Measurements from ENCODE around the gene IL22RA1. TPM values are rescaled to one million over a fixed set of nuclear protein-coding genes. Genes with fewer than 3 reads are reported as not detected.

The IL22RA1 gene
- total RNA-seq, 2 experiments from 2014 or later: 0.11 TPM; not detected in 1

DNA sequence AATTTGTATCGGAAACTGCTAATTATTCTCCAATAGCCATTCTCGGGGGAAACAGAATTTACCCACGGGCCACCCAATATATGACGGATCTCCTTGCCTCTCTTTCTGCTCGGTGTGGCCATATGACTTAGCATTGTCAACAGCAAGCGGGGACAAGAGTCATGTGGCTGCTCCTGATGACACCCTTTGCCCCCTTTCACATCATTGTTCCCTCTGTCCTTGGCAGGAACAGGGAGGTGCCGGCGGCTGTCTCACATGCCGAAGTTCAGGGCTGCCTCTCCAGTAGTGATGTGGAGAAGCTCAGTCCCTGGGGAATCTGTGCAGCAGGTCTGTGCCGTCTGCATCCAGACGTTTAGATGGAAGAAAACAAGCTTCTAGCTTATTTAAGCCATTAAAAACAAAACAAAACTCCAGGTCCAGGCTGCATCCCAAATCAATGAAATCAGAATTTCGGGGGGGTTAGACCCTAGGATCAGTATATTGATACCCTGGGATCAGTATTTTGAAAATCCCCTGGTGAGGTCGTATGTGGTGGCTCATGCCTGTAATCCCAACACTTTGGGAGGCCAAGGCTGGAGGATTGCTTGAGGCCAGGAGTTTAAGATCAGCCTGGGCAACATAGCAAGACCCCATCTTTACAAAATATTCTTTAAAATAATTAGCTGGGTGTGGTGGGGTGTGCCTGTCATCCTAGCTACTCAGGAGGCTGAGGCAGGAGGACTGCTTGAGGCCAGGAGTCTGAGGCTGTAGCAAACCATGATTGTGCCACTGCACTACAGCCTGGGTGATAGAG, 41.8 kb downstream of the IL22RA1 start:
- no peak overlapping the region for H3K27ac Mint-ChIP-seq
- no peaks in the 10 kb centered on the region for H3K27me3 Mint-ChIP-seq
- H3K9me3 Mint-ChIP-seq: no peaks in the 10 kb centered on the region
- POLR2A ChIA-PET: interaction anchor here (0.5 kb wide), 1 partner anchor 36 kb away, joined by 4 read pairs; no protein-coding TSS in a partner anchor
- ATAC-seq (ENCODE audit: low read depth) (no peak), DNase-seq (no peak)
- no peaks in the 10 kb centered on the region for H3K36me3 Mint-ChIP-seq
- H3K4me1 Mint-ChIP-seq: peaks cover 3% of the 10 kb centered on the region
- no peak overlapping the region for H3K4me3 Mint-ChIP-seq

DNA sequence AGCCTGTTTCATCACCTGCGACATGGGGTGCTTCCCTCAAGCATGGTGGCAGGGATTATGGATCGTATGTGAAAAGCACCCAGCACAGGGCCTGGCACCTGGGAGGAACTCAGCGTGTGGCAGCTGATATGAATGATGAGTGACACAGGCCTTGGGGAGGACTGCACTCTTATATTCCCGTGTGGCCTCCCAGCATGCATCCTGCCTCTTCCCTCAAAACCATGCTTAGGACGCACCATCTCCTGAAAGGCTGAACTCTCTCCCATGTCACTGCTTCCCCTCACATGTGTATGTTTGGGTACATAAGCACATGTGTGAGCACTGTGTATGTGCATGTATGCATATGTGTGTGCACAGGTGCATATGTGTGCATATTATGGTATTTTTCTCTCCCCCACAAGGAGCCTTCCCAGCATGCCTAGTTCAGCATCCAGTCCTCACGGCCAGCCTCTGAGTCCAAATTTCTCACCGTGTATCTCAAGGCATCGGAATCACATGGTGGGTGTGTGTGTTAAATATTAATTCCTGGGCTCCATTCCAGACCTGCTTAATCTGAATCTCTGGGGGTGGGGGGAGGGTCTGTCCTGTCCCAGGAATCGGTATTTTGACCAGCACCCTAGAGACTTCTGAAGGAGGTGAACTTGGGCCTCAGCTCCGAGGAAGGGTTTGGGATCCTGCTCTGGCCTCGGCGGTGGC, 43.8 kb downstream of the IL22RA1 start:
- no peaks in the 10 kb centered on the region for H3K36me3 Mint-ChIP-seq
- H3K27ac Mint-ChIP-seq: no peak overlapping the region
- POLR2A ChIA-PET: no interaction called here
- DNase-seq (no peak), ATAC-seq (ENCODE audit: low read depth) (no peak)
- H3K4me1 Mint-ChIP-seq: peaks cover under 1% of the 10 kb centered on the region
- H3K27me3 Mint-ChIP-seq: no peaks in the 10 kb centered on the region
- no peaks in the 10 kb centered on the region for H3K9me3 Mint-ChIP-seq
- H3K4me3 Mint-ChIP-seq: no peak overlapping the region

DNA sequence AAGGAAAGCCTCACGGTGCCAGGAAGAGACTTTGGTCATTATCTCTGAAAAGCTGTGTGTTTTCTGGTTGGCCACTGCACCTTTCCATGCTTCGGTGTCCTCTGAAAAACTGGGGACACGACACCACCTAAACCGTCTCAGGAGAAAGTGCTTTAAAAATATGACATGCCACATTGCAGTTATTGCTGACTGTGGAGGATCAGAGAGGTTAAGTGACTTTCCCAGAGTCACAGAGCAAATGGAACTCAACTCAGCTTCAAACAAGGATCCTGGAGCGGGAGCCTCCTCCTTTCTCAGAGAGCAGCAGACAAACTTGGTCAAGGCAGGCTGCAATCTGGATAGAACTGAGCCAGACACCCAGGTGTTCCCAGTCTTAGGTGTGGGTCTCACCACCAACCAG, 44.8 kb downstream of the IL22RA1 start:
- no peak for ATAC-seq (ENCODE audit: low read depth)
- no peak overlapping the region for H3K27ac Mint-ChIP-seq
- DNase-seq: no peak

DNA sequence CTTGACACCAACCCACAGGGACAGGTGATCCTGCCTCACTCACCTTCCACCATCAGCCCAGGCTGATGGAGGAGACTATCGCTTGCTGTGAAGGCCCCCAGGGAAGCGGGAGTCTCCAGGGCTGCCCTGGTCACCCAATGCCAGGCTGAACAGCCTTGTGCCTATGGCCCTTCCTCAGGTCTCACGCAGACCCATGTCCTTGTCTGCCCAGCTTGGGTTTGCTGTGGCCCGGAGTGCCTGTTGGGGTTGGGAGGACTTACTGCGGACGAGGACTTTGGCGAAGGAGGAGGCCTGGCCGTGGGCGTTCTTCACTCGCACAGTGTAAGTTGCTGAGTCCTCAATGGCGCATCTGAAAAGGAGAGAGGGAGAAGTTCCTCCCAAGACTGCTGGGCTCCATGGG, 45.3 kb downstream of the IL22RA1 start:
- POLR2A ChIA-PET: no interaction called here
- DNase-seq (no peak), ATAC-seq (ENCODE audit: low read depth) (no peak)
- no peak overlapping the region for H3K27ac Mint-ChIP-seq
- no peaks in the 10 kb centered on the region for H3K27me3 Mint-ChIP-seq
- H3K4me3 Mint-ChIP-seq: no peak overlapping the region
- H3K4me1 Mint-ChIP-seq: no peaks in the 10 kb centered on the region
- H3K9me3 Mint-ChIP-seq: no peaks in the 10 kb centered on the region
- H3K36me3 Mint-ChIP-seq: no peaks in the 10 kb centered on the region

More for the DNA sequence above, 44.8 kb downstream of the IL22RA1 start:
- no peaks in the 10 kb centered on the region for H3K27me3 Mint-ChIP-seq
- no peaks in the 10 kb centered on the region for H3K9me3 Mint-ChIP-seq
- H3K4me1 Mint-ChIP-seq: no peaks in the 10 kb centered on the region
- POLR2A ChIA-PET: no interaction called here
- H3K36me3 Mint-ChIP-seq: no peaks in the 10 kb centered on the region
- no peak overlapping the region for H3K4me3 Mint-ChIP-seq

DNA sequence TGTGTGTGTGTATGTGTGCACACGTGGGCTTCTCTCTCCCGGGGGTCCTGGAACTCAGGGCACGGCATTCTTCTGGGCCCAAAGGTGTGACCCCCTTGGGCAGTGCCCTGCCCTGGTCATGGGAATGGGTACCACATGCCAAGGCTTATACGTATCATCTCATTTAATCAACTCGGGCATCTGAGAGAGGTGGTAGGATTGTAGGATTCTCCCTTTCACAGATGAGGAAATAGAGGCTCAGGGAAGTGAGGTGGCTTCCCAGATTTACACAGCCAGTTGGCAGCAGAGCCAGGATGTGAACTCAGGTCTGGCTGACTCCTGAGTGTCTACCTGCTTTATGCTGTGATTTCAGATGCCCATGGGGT, 46.2 kb downstream of the IL22RA1 start:
- Mint-ChIP-seq H3K4me3 (no peak overlapping the region), H3K27me3 (no peaks in the 10 kb centered on the region), H3K27ac (no peak overlapping the region), H3K36me3 (no peaks in the 10 kb centered on the region), H3K4me1 (no peaks in the 10 kb centered on the region), H3K9me3 (no peaks in the 10 kb centered on the region)
- POLR2A ChIA-PET: no interaction called here
- DNase-seq (no peak), ATAC-seq (ENCODE audit: low read depth) (no peak)

DNA sequence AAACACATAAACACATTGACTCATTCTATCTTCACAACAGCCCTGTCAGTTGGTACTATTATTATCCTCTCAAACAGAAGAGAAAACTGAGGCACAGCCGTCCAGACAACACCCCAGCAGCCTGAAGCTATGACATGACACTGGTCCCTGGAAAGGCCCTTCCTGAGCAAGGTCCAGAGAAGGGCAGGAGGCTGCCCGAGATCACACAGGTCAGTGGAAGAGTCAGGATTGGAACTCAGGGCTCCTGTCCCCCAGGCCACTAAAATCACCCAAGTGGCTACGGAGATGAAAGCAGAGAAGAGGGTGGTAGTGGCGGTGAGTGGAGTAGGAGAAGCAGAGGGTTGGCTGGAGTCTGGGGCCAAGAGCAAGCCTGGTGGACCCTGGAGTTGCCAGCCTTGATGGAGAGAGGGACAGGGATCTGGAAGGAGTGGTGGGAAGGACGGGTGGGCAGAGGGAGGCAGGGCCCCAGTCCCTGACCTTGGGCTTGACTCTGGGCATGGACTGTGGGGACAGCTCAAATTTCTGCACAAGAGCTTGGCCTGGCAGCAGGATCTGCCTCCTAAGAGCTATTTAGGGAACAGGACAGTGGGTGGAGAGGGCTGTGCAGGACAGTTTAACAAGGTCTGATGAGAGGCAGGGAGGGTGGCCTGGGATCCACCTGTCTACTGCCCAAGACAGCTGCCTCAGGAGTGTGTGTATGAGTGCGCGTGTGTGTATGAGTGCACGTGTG, 46.8 kb downstream of the IL22RA1 start:
- ATAC-seq (ENCODE audit: low read depth) (no peak), DNase-seq (no peak)
- Mint-ChIP-seq H3K9me3 (no peaks in the 10 kb centered on the region), H3K27ac (no peak overlapping the region), H3K36me3 (no peaks in the 10 kb centered on the region), H3K27me3 (no peaks in the 10 kb centered on the region), H3K4me3 (no peak overlapping the region), H3K4me1 (no peaks in the 10 kb centered on the region)
- POLR2A ChIA-PET: no interaction called here

DNA sequence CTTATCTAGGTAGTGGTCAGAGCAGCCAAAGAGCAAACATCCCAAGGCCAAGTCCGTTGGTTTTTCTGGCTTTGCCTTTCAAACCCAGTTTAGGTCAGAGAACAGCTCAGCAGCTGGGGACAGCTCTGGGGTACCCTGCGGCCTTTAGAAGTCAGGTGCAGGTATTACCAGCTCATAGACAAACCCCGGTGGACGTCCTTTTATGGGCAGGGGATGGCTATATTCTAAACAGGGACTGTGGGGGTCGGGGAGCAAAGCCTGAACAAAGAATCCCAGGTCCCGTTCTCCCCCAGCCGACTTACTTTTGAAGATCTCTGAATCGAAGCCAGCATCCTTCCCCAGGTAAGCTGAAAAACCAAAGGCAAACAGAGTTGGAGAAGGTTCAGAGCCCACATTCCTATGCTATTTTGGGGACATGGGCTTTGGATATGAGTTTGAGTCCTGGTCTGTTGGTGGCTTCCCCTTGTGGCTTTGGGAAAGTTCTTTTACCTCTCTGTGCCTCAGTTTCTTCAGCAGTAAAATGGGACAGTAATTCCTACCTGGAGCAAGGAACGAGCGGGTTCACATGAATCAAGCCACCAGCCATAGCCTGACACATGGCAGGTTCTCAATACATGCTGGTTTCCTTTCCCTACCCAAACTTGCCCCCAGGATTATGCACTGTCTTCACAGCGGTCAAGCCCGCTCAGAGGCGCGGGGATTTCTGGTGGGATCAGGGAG, 47.6 kb downstream of the IL22RA1 start:
- H3K4me1 Mint-ChIP-seq: no peaks in the 10 kb centered on the region
- POLR2A ChIA-PET: no interaction called here
- no peak for DNase-seq
- no peaks in the 10 kb centered on the region for H3K27me3 Mint-ChIP-seq
- H3K27ac Mint-ChIP-seq: no peak overlapping the region
- no peak for ATAC-seq (ENCODE audit: low read depth)
- no peak overlapping the region for H3K4me3 Mint-ChIP-seq
- H3K36me3 Mint-ChIP-seq: no peaks in the 10 kb centered on the region
- no peaks in the 10 kb centered on the region for H3K9me3 Mint-ChIP-seq

DNA sequence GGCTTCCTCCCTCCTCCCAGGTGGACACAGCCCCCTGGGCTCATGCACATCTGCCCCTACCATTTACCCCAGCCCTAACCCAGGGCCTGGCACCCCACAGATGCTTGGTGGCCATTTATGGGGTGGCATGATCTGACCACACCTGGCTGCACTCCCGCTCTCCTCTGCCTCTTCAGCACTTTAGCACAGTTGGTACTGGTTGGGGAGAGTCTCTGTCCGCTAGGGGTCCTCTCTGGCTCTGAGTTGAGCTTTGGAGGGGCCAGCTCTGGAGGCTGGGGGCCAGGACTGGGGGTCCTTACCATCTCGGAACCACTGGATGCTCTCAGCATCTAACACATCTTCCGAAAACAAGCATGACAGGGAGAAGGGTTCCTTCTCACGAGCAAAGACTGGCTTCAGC, 48.4 kb downstream of the IL22RA1 start:
- H3K4me3 Mint-ChIP-seq: no peak overlapping the region
- H3K27me3 Mint-ChIP-seq: no peaks in the 10 kb centered on the region
- no peak for DNase-seq
- no peak overlapping the region for H3K27ac Mint-ChIP-seq
- no peaks in the 10 kb centered on the region for H3K9me3 Mint-ChIP-seq
- POLR2A ChIA-PET: no interaction called here
- no peak for ATAC-seq (ENCODE audit: low read depth)
- no peaks in the 10 kb centered on the region for H3K36me3 Mint-ChIP-seq
- H3K4me1 Mint-ChIP-seq: no peaks in the 10 kb centered on the region

DNA sequence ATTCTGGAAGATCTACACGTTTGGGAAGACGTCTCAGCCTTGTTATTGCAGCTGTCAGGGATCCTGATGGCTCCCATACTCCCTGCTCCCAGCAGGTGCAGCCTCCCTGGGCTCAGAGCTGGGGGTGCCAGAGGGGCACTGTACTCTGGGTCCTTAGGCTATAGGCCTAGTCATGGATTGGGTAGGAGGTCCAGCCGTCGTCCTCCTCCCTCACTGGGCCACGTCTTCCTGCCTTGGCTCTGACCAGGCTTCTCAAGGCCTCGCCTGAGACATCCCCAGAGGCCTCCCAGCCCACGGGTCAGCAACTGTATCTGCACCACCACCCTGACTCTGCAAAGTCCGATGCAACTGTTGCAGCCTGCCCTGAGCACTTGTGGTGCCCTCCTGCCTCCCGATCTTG, 49.2 kb downstream of the IL22RA1 start:
- H3K9me3 Mint-ChIP-seq: no peaks in the 10 kb centered on the region
- no peaks in the 10 kb centered on the region for H3K27me3 Mint-ChIP-seq
- H3K36me3 Mint-ChIP-seq: no peaks in the 10 kb centered on the region
- POLR2A ChIA-PET: no interaction called here
- no peak overlapping the region for H3K4me3 Mint-ChIP-seq
- no peaks in the 10 kb centered on the region for H3K4me1 Mint-ChIP-seq
- DNase-seq (no peak), ATAC-seq (ENCODE audit: low read depth) (no peak)
- H3K27ac Mint-ChIP-seq: no peak overlapping the region

DNA sequence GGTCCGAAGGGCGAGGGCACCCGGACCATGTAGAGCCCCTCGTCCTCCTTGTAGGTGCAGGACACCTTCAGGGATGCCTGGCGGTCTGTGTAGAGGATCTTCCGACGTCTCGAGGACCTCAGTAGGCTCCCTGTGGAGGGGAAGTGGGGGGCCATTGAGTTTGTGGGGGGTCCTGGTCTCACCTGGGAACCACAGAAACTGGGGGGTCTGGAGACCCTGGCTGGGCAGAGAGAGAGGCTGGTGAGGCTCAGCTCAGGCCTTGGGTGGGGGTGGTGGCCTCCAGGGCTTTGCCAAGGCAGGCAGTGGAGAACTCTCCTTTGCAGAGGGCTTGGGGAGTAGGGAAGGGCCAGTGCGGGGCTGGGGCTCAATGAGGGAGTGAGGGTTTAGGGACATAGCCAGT, 50.0 kb downstream of the IL22RA1 start:
- Mint-ChIP-seq H3K27ac (no peak overlapping the region), H3K27me3 (no peaks in the 10 kb centered on the region), H3K4me3 (no peak overlapping the region), H3K36me3 (no peaks in the 10 kb centered on the region), H3K4me1 (no peaks in the 10 kb centered on the region), H3K9me3 (no peaks in the 10 kb centered on the region)
- no peak for DNase-seq
- POLR2A ChIA-PET: no interaction called here
- ATAC-seq (ENCODE audit: low read depth): no peak

DNA sequence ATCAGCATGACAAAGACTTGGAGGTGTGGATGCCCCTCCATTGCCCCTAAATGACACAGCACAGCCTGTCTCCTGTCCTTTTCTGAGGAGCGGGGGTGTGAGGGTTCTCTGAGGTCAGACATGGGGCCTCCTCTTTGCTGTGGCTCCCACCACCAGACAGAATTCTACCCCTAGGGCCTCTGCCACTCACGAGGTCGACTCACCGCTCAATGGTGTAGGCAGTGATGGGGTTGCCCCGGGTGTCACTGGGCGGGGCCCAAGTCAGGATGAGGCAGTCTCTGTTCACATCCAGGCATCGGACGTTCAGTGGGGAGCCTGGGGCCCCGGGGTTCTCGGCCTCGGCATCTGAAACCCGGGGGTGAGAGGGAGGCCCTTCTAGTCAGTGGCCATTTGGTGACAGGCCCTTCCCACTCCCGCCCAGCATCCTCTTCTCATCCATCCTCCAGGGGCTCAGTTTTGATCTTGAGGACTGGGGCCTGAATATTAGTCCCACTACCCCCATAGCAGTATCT, 50.9 kb downstream of the IL22RA1 start:
- H3K9me3 Mint-ChIP-seq: no peaks in the 10 kb centered on the region
- no peaks in the 10 kb centered on the region for H3K27me3 Mint-ChIP-seq
- no peaks in the 10 kb centered on the region for H3K36me3 Mint-ChIP-seq
- no peak overlapping the region for H3K27ac Mint-ChIP-seq
- DNase-seq (no peak), ATAC-seq (ENCODE audit: low read depth) (no peak)
- POLR2A ChIA-PET: no interaction called here
- no peak overlapping the region for H3K4me3 Mint-ChIP-seq
- H3K4me1 Mint-ChIP-seq: no peaks in the 10 kb centered on the region

DNA sequence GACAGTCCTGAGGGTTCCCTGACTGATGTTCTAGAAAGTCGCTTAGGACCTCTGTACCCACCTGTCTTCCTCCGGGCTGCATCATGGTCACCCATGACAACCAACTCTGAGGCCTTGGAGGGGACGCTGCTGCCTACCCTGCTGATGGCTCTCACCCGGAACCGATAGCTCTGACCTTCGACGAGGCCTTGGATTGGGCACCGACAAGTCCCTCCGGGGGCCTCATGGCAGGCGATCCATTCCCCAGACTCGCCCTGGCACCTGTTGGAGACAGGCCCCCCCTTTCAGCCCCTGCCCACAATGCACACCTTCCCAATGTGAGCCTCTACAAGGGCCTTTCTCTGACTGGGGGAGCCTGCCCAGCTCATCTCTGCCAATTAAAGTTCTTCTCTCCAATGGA, 52.2 kb downstream of the IL22RA1 start:
- POLR2A ChIA-PET: no interaction called here
- no peak for ATAC-seq (ENCODE audit: low read depth)
- H3K4me1 Mint-ChIP-seq: no peaks in the 10 kb centered on the region

DNA sequence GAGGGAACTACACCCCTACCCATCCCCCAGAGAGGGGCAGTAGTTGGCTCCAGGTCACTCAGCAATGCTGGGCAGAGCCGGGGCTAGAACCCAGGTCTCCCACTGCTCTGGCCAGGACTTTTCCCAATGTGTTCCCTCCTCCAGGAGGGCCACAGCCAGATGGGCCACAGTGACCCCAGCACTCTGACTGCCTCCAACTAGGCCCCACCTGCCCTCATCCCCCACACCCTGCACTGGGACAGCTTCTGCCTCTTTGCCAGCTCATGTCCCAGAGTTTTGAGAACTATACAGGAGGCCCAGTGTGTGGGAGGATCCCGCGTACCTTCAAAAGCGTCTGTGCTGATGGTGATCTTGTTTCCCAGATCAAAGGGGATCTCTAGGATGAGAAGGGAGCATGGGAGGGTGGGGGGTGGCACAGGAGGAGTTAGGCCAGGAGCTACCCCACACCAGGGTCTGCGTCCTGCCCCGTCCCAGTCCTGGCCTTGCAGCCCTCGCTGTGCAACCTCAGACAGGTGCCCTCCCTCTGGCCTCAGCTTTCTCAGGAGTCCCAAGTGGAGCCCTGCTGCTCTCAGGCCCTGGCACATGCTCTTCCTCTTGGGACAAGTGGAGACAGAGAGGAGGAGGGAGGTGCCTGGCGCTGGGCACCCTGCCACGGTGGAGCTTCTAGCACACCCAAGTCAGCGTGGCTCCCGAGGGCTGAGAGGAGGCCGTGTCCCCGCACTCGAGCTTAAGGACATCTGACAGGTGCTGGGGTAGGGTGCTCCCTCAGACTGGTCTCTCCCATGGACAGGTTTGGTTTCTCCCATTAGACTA, 53.0 kb downstream of the IL22RA1 start:
- no peaks in the 10 kb centered on the region for H3K4me1 Mint-ChIP-seq
- no peak for DNase-seq
- POLR2A ChIA-PET: no interaction called here
- no peak overlapping the region for H3K27ac Mint-ChIP-seq
- no peak overlapping the region for H3K4me3 Mint-ChIP-seq
- ATAC-seq (ENCODE audit: low read depth): no peak
- no peaks in the 10 kb centered on the region for H3K27me3 Mint-ChIP-seq
- H3K9me3 Mint-ChIP-seq: no peaks in the 10 kb centered on the region
- H3K36me3 Mint-ChIP-seq: no peaks in the 10 kb centered on the region

More for the DNA sequence above, 52.2 kb downstream of the IL22RA1 start:
- Mint-ChIP-seq H3K4me3 (no peak overlapping the region), H3K9me3 (no peaks in the 10 kb centered on the region), H3K36me3 (no peaks in the 10 kb centered on the region), H3K27ac (no peak overlapping the region), H3K27me3 (no peaks in the 10 kb centered on the region)
- no peak for DNase-seq

Data from activated naive CD8-positive, alpha-beta T cell treated with anti-CD3 and anti-CD28 coated beads, Interleukin-2, amount 10 ng/mL, durations not matched to agents 7 days and 5 days (primary cell).